Panc1 (cell line): ENCODE data around the gene HOXB5. TPM values are rescaled to one million over a fixed set of nuclear protein-coding genes. Genes with fewer than 3 reads are reported as not detected.

ENCODE experiments used
- ATAC-seq: fragments of 200-7000 bp; cut with Tn5 transposase; 2 replicates; pipeline ENCODE4 v1.9.1; 2020; ENCODE audit warnings: mild to moderate bottlenecking, moderate library complexity
- BruUV-seq: library from RNA; stranded (reverse); fragments of 400-500 nt; replicated peaks from 2 replicates; lab custom pipeline; 2021; lab: Mats Ljungman, UMichigan
- CTCF ChIA-PET: fragments of 300-600 bp; sonication (Branson Sonifier 250); formaldehyde crosslinking; loops from one replicate; lab custom pipeline; 2022; ENCODE audit warnings: antibody characterized with exemption; lab: Charles Lee
- POLR2A ChIA-PET: fragments of 300-600 bp; sonication (Branson Sonifier 250); formaldehyde crosslinking; loops from one replicate; lab custom pipeline; 2022; ENCODE audit warnings: antibody characterized with exemption; lab: Charles Lee
- DNase-seq: peaks from one replicate; pipeline ENCODE4 v3.0.0-alpha.2; 2010; ENCODE audit warnings: low read depth, low spot score
- H3K27ac ChIP-seq: 2 replicates; pipeline ENCODE4 v1.5.1; 2011; ENCODE audit warnings: mild to moderate bottlenecking, low read length, inconsistent platforms
- H3K27me3 ChIP-seq: fragments of 200-500 bp; sonication (Bioruptor generic); 2 replicates; pipeline ENCODE4 v1.6.0; 2014; ENCODE audit warnings: low read length, inconsistent platforms; ENCODE audit not compliant: control insufficient read depth, insufficient read depth
- H3K36me3 ChIP-seq: fragments of 200-500 bp; sonication (Bioruptor generic); 2 replicates; pipeline ENCODE4 v1.5.1; 2014; ENCODE audit warnings: inconsistent platforms, mild to moderate bottlenecking, low read length, moderate library complexity; ENCODE audit not compliant: control insufficient read depth, insufficient read depth
- H3K4me1 ChIP-seq: 2 replicates; pipeline ENCODE4 v1.5.1; 2011; ENCODE audit warnings: inconsistent platforms, mild to moderate bottlenecking, low read length, moderate library complexity; ENCODE audit not compliant: control insufficient read depth, insufficient read depth
- H3K4me3 ChIP-seq, 2 experiments: 2 replicates each; pipeline ENCODE4 v1.5.1; 2011 to 2012; ENCODE audit warnings: low read depth in 2 of 2, low read length in 2 of 2, mild to moderate bottlenecking in 2 of 2, inconsistent platforms in 1 of 2, moderate library complexity in 1 of 2
- H3K9me3 ChIP-seq: fragments of 200-500 bp; sonication (Bioruptor generic); 2 replicates; pipeline ENCODE4 v1.5.1; 2014; ENCODE audit warnings: low read depth, mild to moderate bottlenecking, inconsistent platforms, low read length, moderate library complexity; ENCODE audit not compliant: control insufficient read depth, insufficient read depth
- CTCF ChIP-seq: fragments of 450-650 bp; IDR thresholded peaks from 2 replicates; pipeline ENCODE4 v1.5.1; 2017; ENCODE audit warnings: mild to moderate bottlenecking
- REST ChIP-seq, 2 experiments: IDR thresholded peaks; 2 replicates each; pipeline ENCODE4 v1.6.1; 2011 to 2012; ENCODE audit warnings: low read depth in 2 of 2, control low read depth in 1 of 2, low read length in 1 of 2, mild to moderate bottlenecking in 1 of 2, moderate library complexity in 1 of 2; ENCODE audit not compliant: insufficient read depth in 1 of 2
- SIN3A ChIP-seq: IDR thresholded peaks from 2 replicates; pipeline ENCODE4 v1.6.1; 2012; ENCODE audit warnings: low read depth, mild to moderate bottlenecking, low read length, moderate library complexity, borderline replicate concordance; ENCODE audit not compliant: insufficient read depth
- TCF7L2 ChIP-seq: IDR thresholded peaks from 2 replicates; pipeline ENCODE4 v1.6.1; 2011; ENCODE audit warnings: mild to moderate bottlenecking, low read depth, low read length, inconsistent platforms
- in situ Hi-C: cut with HindIII; loops from 2 replicates; pipeline ENCODE4 v1.10.0; 2016; ENCODE audit warnings: low sequenced_read_pairs, low pct_unique_long_range_greater_than_20kb
- intact Hi-C: fragments of 100-400 bp; cut with micrococcal nuclease; formaldehyde crosslinking; loops from one replicate; pipeline ENCODE4 v1.10.0; 2022; ENCODE audit not compliant: unreplicated experiment
- total RNA-seq: library from RNA; stranded (reverse); gene quantifications from one replicate; pipeline ENCODE4 v1.2.1, GENCODE V29; 2021; ENCODE audit not compliant: unreplicated experiment

Gene HOXB5
- total RNA-seq, 1 experiment from 2014 or later: 67.2 TPM

GRCh38 chr17:48605991-48606891 lies 12.7 kb upstream of the HOXB5 start:
- H3K9me3 ChIP-seq: no peaks in the 10 kb centered on the region
- peaks cover 56% of the 10 kb centered on the region for H3K4me1 ChIP-seq
- ATAC-seq: no peak
- ChIA-PET POLR2A (interaction anchor here (0.5 to 2.8 kb wide), 6 partner anchors 9 to 650 kb away, joined by 3 to 8 read pairs (median 4); partner anchors contain the start of gene HOXB8), CTCF (no interaction called here)
- H3K4me3 ChIP-seq: peak overlapping the region; percentile 70 to 99
- intact Hi-C loops (loop anchor here (5.0 kb wide), 1 partner anchor 941 kb away; no protein-coding TSS in a partner anchor), in situ Hi-C loops (no loop called here)
- TF ChIP-seq SIN3A (0 out of 2 replicates have a peak, but pooled peaks have one; percentile 32), CTCF (no peak), REST (IDR thresholded peaks at IDR 0.05; ENCODE audit: insufficient read depth in 1 of 2, low read depth in 2 of 2, low read length in 1 of 2) (no peak)
- peaks cover 2% of the 10 kb centered on the region for H3K36me3 ChIP-seq
- BruUV-seq: no TSS peak
- peak overlapping the region; percentile 99 for H3K27ac ChIP-seq
- DNase-seq: no peak
- H3K27me3 ChIP-seq: no peaks in the 10 kb centered on the region

- CTCF ChIA-PET: no interaction called here
- in situ Hi-C loops: no loop called here
- Histone ChIP-seq H3K4me1 (peaks cover 53% of the 10 kb centered on the region), H3K9me3 (no peaks in the 10 kb centered on the region), H3K27me3 (no peaks in the 10 kb centered on the region), H3K36me3 (peaks cover 2% of the 10 kb centered on the region), H3K4me3 (peak overlapping the region; percentile 70 to 99), H3K27ac (peak overlapping the region; percentile 99)
- ATAC-seq (peak; percentile 17; the same call in 1 of the 2 replicates), DNase-seq (no peak)
- intact Hi-C loops: loop anchor here (5.0 kb wide), 1 partner anchor 942 kb away; no protein-coding TSS in a partner anchor
- POLR2A ChIA-PET: interaction anchor here (0.5 to 2.8 kb wide), 3 partner anchors 10 to 447 kb away, joined by 3 to 8 read pairs (median 3); partner anchors contain the start of gene HOXB8
- no TSS peak for BruUV-seq
- TF ChIP-seq SIN3A (peak; percentile 60; the same call in 1 of the 2 replicates), TCF7L2 (no peak; the same call in 1 of the 2 replicates)
Measured at GRCh38 chr17:48605409-48605919, 11.9 kb upstream of the HOXB5 start.
